ENCODE data around the gene PERCC1.
"Not testable (repeated sequence)": the region's sequence is repeated elsewhere in the genome, so short reads cannot be mapped to it uniquely, and the experiment has no call there.

The PERCC1 gene

DNA sequence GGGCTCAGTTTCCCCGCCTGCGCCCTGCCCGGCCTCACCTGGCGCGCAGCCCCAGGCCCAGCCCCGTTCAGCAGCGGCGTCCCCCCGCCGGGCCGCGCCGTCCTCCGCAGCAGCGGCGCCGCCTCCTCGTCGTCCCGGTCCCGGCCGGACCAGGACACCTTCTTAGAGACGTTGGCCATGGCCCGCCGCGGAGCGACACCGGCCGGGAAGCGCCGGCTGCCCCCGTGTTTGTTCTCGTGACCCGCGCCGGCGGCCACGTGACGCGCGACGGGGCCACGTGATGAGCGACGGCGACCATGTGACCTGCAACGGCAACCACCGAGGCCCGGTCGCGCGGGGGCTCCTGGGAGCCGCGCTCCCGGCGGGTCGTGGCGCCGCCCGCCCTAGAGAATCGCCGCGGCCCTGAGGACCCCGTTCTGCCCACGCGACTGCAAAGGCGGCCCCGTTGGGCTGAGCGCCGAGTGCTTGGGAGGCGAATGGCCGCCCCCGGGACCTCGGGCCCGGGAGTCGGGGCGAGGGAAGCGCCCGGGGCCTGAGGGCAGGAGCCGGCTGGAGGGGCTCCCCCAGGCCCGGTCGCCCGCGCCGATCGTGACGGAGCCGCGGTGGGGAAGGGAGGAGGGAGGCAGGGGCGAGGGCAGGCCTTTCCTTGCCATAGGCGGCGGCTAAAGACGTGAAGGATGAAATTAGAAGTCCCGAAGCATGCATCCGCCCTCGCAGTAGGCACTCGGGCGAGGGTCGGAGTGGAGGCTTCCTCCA lies 44.1 kb downstream of the PERCC1 start, which contains the start of gene CLCN7:
Gene CLCN7 (minus strand): TSS at position 233 of the 756 bp plus-strand sequence. CDS start 54 bp downstream, at position 179.
- no peaks in the 10 kb centered on the region for H3K9me2 ChIP-seq (replicated peaks; ENCODE audit: insufficient read depth, low read length)
- no peaks in the 10 kb centered on the region for H4K20me1 ChIP-seq (ENCODE audit: low read depth, low read length)
- H3F3A ChIP-seq (ENCODE audit: insufficient read depth) = no peaks in the 10 kb centered on the region
- no peaks in the 10 kb centered on the region for H3K9me3 ChIP-seq (ENCODE audit: insufficient read depth, low read length)
- peak within 1 kb of the TSS; percentile 58 for H3K27ac ChIP-seq (ENCODE audit: low read depth, low read length)
- H3K27me3 ChIP-seq (ENCODE audit: low read length) = no peaks in the 10 kb centered on the region
- H3K9ac ChIP-seq (ENCODE audit: low read length) = peak within 1 kb of the TSS; percentile 98
- peak within 1 kb of the TSS; percentile 89 for H3K4me3 ChIP-seq (ENCODE audit: insufficient read depth, low read length, poor library complexity, severe bottlenecking)
- peak within 1 kb of the TSS; percentile 94 for H2AFZ ChIP-seq (ENCODE audit: low read depth, low read length, severe bottlenecking)
- peak within 1 kb of the TSS; percentile 88 for H3K4me2 ChIP-seq (ENCODE audit: low read depth, low read length, poor library complexity, severe bottlenecking)
- peaks cover 18% of the 10 kb centered on the region; the same call in 1 of the 2 replicates for H3K79me2 ChIP-seq (ENCODE audit: insufficient read depth, low read length)
- no peak for TF ChIP-seq EZH2phosphoT487 (conservative IDR thresholded peaks at IDR 0.05; ENCODE audit: low read length)
- TF ChIP-seq, protein P1, sequence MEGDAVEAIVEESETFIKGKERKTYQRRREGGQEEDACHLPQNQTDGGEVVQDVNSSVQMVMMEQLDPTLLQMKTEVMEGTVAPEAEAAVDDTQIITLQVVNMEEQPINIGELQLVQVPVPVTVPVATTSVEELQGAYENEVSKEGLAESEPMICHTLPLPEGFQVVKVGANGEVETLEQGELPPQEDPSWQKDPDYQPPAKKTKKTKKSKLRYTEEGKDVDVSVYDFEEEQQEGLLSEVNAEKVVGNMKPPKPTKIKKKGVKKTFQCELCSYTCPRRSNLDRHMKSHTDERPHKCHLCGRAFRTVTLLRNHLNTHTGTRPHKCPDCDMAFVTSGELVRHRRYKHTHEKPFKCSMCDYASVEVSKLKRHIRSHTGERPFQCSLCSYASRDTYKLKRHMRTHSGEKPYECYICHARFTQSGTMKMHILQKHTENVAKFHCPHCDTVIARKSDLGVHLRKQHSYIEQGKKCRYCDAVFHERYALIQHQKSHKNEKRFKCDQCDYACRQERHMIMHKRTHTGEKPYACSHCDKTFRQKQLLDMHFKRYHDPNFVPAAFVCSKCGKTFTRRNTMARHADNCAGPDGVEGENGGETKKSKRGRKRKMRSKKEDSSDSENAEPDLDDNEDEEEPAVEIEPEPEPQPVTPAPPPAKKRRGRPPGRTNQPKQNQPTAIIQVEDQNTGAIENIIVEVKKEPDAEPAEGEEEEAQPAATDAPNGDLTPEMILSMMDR (IDR thresholded peaks at IDR 0.05; ENCODE audit: insufficient read depth, low read length, poor library complexity, severe bottlenecking) = no peak
- no peaks in the 10 kb centered on the region for H3K36me3 ChIP-seq (ENCODE audit: low read length)

DNA sequence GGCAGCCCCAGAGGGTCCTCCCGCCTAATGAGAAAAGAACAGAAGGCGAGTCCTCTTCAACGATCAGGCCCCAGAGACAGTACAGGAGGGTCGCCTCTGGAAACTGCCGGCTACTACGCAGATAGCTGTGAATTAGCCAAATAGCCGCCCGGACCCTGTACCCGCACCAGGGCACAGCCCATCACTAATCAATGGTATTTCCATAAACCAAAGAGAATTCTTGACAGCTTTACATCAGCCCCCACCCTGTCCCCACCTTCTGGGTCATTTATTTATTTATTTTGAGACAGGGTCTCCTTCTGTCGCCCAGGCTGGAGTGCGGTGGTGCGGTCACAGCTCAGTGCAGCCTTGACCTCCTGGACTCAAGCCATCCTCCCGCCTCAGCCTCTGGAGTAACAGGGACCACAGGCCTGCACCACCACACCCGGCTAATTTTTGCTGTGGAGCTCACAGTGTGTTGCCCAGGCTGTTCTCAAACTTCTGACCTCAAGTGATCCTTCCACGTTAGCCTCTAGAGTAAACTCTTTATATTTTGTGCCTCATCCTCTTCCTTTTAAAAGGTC lies 44.8 kb downstream of the PERCC1 start:
- Histone ChIP-seq H4K20me1 (ENCODE audit: low read depth, low read length) (no peaks in the 10 kb centered on the region), H3K9ac (ENCODE audit: low read length) (peak overlapping the region; percentile 98), H3K9me3 (ENCODE audit: insufficient read depth, low read length) (no peaks in the 10 kb centered on the region), H2AFZ (ENCODE audit: low read depth, low read length, severe bottlenecking) (peak overlapping the region; percentile 94), H3K27me3 (ENCODE audit: low read length) (no peaks in the 10 kb centered on the region), H3K4me3 (ENCODE audit: insufficient read depth, low read length, poor library complexity, severe bottlenecking) (peak overlapping the region; percentile 89), H3K9me2 (replicated peaks; ENCODE audit: insufficient read depth, low read length) (no peaks in the 10 kb centered on the region), H3K4me2 (ENCODE audit: low read depth, low read length, poor library complexity, severe bottlenecking) (peak overlapping the region; percentile 88), H3F3A (ENCODE audit: insufficient read depth) (peaks cover 3% of the 10 kb centered on the region; the same call in 1 of the 2 replicates), H3K79me2 (ENCODE audit: insufficient read depth, low read length) (peaks cover 13% of the 10 kb centered on the region; the same call in 1 of the 2 replicates), H3K27ac (ENCODE audit: low read depth, low read length) (peak overlapping the region; percentile 58; the same call in 1 of the 2 replicates), H3K36me3 (ENCODE audit: low read length) (no peaks in the 10 kb centered on the region)
- TF ChIP-seq, protein P1 (IDR thresholded peaks at IDR 0.05; ENCODE audit: insufficient read depth, low read length, poor library complexity, severe bottlenecking) = no peak
- no peak for TF ChIP-seq EZH2phosphoT487 (conservative IDR thresholded peaks at IDR 0.05; ENCODE audit: low read length)

DNA sequence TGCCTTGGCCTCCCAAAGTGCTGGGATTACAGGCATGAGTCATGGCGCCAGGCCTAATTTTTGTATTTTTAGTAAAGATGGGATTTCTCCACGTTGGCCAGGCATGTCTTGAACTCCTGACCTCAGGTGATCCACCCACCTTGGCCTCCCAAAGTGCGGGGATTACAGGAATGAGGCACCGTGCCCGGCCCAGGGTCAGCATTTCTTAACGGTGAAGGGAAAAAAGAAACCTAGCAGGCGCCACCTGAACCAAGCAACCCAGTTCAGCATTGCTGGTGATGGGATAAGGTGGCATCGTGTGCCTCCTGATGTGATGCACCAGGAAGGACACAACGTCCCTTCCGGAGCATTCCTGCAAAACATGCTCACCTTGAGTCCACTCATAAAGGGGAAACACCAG lies 46.2 kb downstream of the PERCC1 start:
- no peak overlapping the region for H3K9ac ChIP-seq (ENCODE audit: low read length)
- no peaks in the 10 kb centered on the region for H4K20me1 ChIP-seq (ENCODE audit: low read depth, low read length)
- H3K4me2 ChIP-seq (ENCODE audit: low read depth, low read length, poor library complexity, severe bottlenecking) = no peak overlapping the region
- no peak overlapping the region for H3K4me3 ChIP-seq (ENCODE audit: insufficient read depth, low read length, poor library complexity, severe bottlenecking)
- TF ChIP-seq EZH2phosphoT487 (conservative IDR thresholded peaks at IDR 0.05; ENCODE audit: low read length) = no peak
- TF ChIP-seq, protein P1 (IDR thresholded peaks at IDR 0.05; ENCODE audit: insufficient read depth, low read length, poor library complexity, severe bottlenecking) = no peak
- no peaks in the 10 kb centered on the region for H3K9me2 ChIP-seq (replicated peaks; ENCODE audit: insufficient read depth, low read length)
- no peaks in the 10 kb centered on the region for H3K27me3 ChIP-seq (ENCODE audit: low read length)
- H3K27ac ChIP-seq (ENCODE audit: low read depth, low read length) = no peak overlapping the region
- peaks cover 13% of the 10 kb centered on the region; the same call in 1 of the 2 replicates for H3K79me2 ChIP-seq (ENCODE audit: insufficient read depth, low read length)
- H3K36me3 ChIP-seq (ENCODE audit: low read length) = no peaks in the 10 kb centered on the region
- H3K9me3 ChIP-seq (ENCODE audit: insufficient read depth, low read length) = no peaks in the 10 kb centered on the region
- no peak overlapping the region for H2AFZ ChIP-seq (ENCODE audit: low read depth, low read length, severe bottlenecking)
- peaks cover 3% of the 10 kb centered on the region; the same call in 1 of the 2 replicates for H3F3A ChIP-seq (ENCODE audit: insufficient read depth)

DNA sequence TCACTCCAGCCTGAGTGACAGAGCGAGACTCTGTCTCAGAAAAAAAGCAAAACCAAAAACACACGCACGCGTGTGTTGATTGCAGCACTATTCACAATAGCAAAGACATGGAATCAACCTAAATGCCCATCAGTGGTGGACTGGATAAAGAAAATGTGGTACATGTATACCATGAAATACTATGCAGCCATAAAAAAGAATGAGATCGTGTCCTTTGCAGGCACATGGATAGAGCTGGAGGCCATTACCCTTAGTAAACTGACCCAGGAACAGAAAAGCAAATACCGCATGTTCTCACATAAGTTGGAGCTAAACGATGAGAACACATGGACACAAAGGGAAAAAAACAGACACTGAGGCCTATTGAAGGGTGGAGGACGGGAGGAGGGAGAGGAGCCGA lies 48.1 kb downstream of the PERCC1 start:
- not testable (repeated sequence) for H3K36me3 ChIP-seq (ENCODE audit: low read length); H3K79me2 ChIP-seq (ENCODE audit: insufficient read depth, low read length); H3K27me3 ChIP-seq (ENCODE audit: low read length); H3K9me2 ChIP-seq (replicated peaks; ENCODE audit: insufficient read depth, low read length); H3K4me3 ChIP-seq (ENCODE audit: insufficient read depth, low read length, poor library complexity, severe bottlenecking); H4K20me1 ChIP-seq (ENCODE audit: low read depth, low read length); H3K9ac ChIP-seq (ENCODE audit: low read length); H3F3A ChIP-seq (ENCODE audit: insufficient read depth); H3K9me3 ChIP-seq (ENCODE audit: insufficient read depth, low read length); H3K27ac ChIP-seq (ENCODE audit: low read depth, low read length); H3K4me2 ChIP-seq (ENCODE audit: low read depth, low read length, poor library complexity, severe bottlenecking); H2AFZ ChIP-seq (ENCODE audit: low read depth, low read length, severe bottlenecking)

All from SU-DHL-6 (cell line).